Thyroid gland (tissue), 4 donors: Measurements from ENCODE around the gene ADAT3. TPM values are rescaled to one million over a fixed set of nuclear protein-coding genes. Genes with fewer than 3 reads are reported as not detected.

ENCODE experiments used
- DNase-seq, 2 donors: peaks; one replicate each; pipeline ENCODE4 v3.0.0-alpha.2; 2019
- H3K27ac ChIP-seq, 3 donors: fragments of 200-600 bp; sonication (generic); 1 replicate in 2 of 3; 2 replicates in 1 of 3; pipeline ENCODE4 v1.5.1; 2016 to 2019; ENCODE audit warnings: mild to moderate bottlenecking in 1 of 3, moderate library complexity in 1 of 3
- H3K27me3 ChIP-seq: fragments of 200-600 bp; sonication (generic); one replicate; pipeline ENCODE4 v1.5.1; 2019
- H3K36me3 ChIP-seq, 2 donors: fragments of 200-600 bp; sonication (generic); one replicate each; pipeline ENCODE4 v1.5.1; 2016 to 2019
- H3K4me1 ChIP-seq, 2 donors: fragments of 200-600 bp; sonication (generic); one replicate each; pipeline ENCODE4 v1.5.1; 2017 to 2019
- H3K4me3 ChIP-seq, 3 donors: fragments of 200-600 bp; sonication (generic); replicated peaks in 1 of 3; 1 replicate in 2 of 3; 2 replicates in 1 of 3; pipeline ENCODE4 v1.5.1; 2016; ENCODE audit warnings: mild to moderate bottlenecking in 1 of 3
- H3K9me3 ChIP-seq: fragments of 200-600 bp; sonication (generic); one replicate; pipeline ENCODE4 v1.5.1; 2017
- POLR2A ChIP-seq, 2 donors: fragments of 450-650 bp; IDR thresholded peaks; one replicate each; pipeline ENCODE4 v1.6.1; 2017; ENCODE audit warnings: antibody characterized with exemption in 2 of 2, mild to moderate bottlenecking in 2 of 2, moderate library complexity in 1 of 2
- WGBS, 2 donors: methylation state at CpG; one replicate each; pipeline ENCODE4 v1.1.5; 2017; 5-methylcytosine and 5-hydroxymethylcytosine counted together
- intact Hi-C: fragments of 100-400 bp; cut with DNase I; formaldehyde crosslinking; loops from one replicate; pipeline ENCODE4 v1.15.1; 2023
- total RNA-seq, 4 donors: library from RNA; depleted of rRNA; stranded (reverse); fragments of >200 nt; gene quantifications; one replicate each; pipeline ENCODE4 v1.2.3, GENCODE V29; 2016
- TF ChIP-seq, protein P1 (sequence below), 6 experiments: fragments of 200-600 bp in 3 of 6; fragments of 450-650 bp in 3 of 6; sonication (generic) in 3 of 6; IDR thresholded peaks; one replicate each; pipeline ENCODE4 v1.5.1; 2016 to 2019; ENCODE audit warnings: antibody characterized with exemption in 6 of 6, mild to moderate bottlenecking in 2 of 6, inconsistent platforms in 1 of 6, moderate library complexity in 1 of 6

The ADAT3 gene
- total RNA-seq, 4 donors from 2014 or later: 4.0 to 14.6 (median 8.3) TPM

DNA sequence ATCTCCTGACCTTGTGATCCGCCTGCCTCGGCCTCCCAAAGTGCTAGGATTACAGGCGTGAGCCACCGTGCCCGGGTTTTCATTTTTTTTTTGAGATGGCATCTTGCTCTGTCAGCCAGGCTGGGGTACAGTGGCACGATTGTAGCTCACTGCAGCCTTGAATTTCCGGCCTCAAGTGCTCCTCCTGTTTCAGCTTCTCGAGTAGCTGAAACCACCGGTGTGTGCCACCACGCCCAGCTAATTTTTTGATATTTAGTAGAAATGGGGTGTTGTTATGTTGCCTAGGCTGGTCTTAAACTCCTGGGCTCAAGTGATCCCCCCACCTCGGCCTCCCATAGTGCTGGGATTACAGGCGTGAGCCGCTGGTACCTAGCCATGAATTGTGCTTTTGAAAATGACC lies 5.9 kb downstream of the ADAT3 start:
- intact Hi-C loops: no loop called here
- H3K27ac ChIP-seq: no peak overlapping the region
- DNase-seq: no peak
- peaks cover 9 to 37% of the 10 kb centered on the region in 2 donors for H3K4me1 ChIP-seq
- TF ChIP-seq, protein P1, sequence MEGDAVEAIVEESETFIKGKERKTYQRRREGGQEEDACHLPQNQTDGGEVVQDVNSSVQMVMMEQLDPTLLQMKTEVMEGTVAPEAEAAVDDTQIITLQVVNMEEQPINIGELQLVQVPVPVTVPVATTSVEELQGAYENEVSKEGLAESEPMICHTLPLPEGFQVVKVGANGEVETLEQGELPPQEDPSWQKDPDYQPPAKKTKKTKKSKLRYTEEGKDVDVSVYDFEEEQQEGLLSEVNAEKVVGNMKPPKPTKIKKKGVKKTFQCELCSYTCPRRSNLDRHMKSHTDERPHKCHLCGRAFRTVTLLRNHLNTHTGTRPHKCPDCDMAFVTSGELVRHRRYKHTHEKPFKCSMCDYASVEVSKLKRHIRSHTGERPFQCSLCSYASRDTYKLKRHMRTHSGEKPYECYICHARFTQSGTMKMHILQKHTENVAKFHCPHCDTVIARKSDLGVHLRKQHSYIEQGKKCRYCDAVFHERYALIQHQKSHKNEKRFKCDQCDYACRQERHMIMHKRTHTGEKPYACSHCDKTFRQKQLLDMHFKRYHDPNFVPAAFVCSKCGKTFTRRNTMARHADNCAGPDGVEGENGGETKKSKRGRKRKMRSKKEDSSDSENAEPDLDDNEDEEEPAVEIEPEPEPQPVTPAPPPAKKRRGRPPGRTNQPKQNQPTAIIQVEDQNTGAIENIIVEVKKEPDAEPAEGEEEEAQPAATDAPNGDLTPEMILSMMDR (IDR thresholded peaks at IDR 0.05): no peak
- no peak for TF ChIP-seq POLR2A (IDR thresholded peaks at IDR 0.05)
- 83 to 88% methylated on average over 13 of the region's 13 CpGs for WGBS, 2 donors
- H3K36me3 ChIP-seq: peaks cover 12 to 15% of the 10 kb centered on the region in 2 donors
- H3K4me3 ChIP-seq: no peak overlapping the region
- no peaks in the 10 kb centered on the region for H3K27me3 ChIP-seq
- H3K9me3 ChIP-seq: no peaks in the 10 kb centered on the region

DNA sequence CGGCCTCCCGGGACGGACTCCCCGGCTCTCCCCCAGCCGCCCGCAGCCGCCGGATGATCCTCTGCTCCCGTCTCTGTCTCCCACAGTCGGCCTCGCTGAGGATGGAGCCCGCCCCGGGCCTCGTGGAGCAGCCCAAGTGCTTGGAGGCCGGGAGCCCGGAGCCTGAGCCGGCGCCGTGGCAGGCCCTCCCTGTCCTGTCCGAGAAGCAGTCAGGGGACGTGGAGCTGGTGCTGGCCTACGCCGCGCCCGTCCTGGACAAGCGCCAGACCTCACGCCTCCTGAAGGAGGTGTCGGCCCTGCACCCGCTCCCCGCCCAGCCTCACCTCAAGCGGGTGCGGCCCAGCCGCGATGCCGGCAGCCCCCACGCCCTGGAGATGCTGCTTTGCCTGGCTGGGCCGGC lies 6.8 kb downstream of the ADAT3 start:
- WGBS, 2 donors: 93 to 96% methylated on average over 3 to 32 of the region's 37 CpGs
- Histone ChIP-seq H3K27me3 (no peaks in the 10 kb centered on the region), H3K9me3 (no peaks in the 10 kb centered on the region), H3K4me1 (peaks cover 7 to 34% of the 10 kb centered on the region in 2 donors), H3K4me3 (no peak overlapping the region), H3K27ac (no peak overlapping the region), H3K36me3 (peaks cover 12 to 15% of the 10 kb centered on the region in 2 donors)
- intact Hi-C loops: no loop called here
- no peak for DNase-seq
- TF ChIP-seq POLR2A (IDR thresholded peaks at IDR 0.05): no peak
- TF ChIP-seq, protein P1 (IDR thresholded peaks at IDR 0.05): no peak

DNA sequence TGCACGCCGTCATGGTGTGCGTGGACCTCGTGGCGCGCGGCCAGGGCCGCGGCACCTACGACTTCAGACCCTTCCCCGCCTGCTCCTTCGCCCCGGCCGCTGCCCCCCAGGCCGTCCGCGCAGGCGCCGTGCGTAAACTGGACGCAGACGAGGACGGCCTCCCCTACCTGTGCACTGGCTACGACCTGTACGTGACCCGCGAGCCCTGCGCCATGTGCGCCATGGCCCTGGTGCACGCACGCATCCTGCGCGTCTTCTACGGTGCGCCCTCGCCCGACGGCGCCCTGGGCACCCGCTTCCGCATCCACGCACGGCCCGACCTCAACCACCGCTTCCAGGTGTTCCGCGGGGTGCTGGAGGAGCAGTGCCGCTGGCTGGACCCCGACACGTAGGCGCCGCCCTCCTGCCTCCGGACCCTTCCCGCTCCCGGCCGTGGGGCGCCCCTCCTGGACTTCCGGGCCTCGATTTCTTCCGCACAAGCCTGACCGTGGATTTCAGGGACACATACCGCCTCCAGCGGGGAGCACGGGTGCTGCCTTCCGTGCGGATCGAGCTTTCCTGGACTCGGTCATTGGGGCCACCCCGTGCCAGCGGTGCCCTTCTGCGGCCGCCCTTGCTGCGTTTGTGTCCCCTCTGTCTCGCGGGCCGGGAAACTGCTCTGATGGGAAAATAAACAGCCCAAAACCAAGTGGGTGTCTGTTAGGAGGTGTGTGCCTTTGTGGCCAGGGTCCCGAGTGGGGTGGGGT lies 7.7 kb downstream of the ADAT3 start:
- Histone ChIP-seq H3K4me1 (peaks cover 7 to 29% of the 10 kb centered on the region in 2 donors), H3K27me3 (no peaks in the 10 kb centered on the region), H3K4me3 (no peak overlapping the region), H3K27ac (no peak overlapping the region), H3K36me3 (peaks cover 16% of the 10 kb centered on the region in 2 donors), H3K9me3 (no peaks in the 10 kb centered on the region)
- DNase-seq: no peak
- intact Hi-C loops: no loop called here
- WGBS, 2 donors: 98% methylated on average over 66 to 72 of the region's 77 CpGs
- TF ChIP-seq, protein P1 (IDR thresholded peaks at IDR 0.05): no peak
- no peak for TF ChIP-seq POLR2A (IDR thresholded peaks at IDR 0.05)

DNA sequence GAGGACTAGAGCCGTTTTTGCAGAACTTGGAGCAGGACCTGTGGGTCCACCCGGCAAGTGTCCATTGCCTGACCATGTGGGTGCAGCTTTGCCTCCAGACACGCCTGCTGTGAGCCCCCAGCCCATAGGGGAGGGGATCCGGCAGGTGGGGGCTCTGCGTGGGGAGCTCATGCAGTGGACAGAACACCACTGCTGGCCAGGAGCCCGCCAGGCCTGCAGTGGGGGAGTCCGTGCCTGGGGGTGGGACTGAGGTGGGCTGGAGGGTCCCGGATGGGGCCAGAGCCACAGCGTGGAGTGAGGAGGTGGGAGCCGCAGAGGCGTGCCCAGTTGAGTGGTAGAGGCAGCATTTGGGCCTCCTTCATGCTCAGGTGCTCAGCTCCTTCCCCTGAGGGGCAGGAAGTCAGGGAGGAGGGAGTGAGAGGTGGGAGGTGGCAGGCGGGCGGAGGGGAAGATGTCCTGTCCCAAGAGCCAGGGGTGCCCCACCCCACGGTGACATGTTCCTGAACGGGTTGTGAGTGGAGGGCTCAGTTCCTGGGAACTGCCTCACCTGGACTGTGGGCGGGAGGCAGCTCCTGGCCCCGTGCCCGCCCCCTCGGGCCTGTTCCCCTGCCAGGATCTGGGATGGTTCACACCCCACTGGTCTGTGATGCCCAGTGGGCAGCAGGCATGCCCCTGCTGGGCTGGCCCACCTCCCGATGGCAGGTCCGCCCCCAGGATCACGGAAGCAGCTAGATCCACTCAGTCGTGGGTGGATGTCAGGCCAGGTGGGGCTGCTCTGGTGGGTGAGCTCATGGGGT lies 8.8 kb downstream of the ADAT3 start:
- intact Hi-C loops: no loop called here
- no peak for TF ChIP-seq POLR2A (IDR thresholded peaks at IDR 0.05)
- TF ChIP-seq, protein P1 (IDR thresholded peaks at IDR 0.05): no peak
- peaks cover 7 to 26% of the 10 kb centered on the region in 2 donors for H3K4me1 ChIP-seq
- H3K27me3 ChIP-seq: no peaks in the 10 kb centered on the region
- H3K9me3 ChIP-seq: no peaks in the 10 kb centered on the region
- peak; percentile 91 to 94 for DNase-seq
- peak overlapping the region in 2 of 3 donors; percentile 39 to 57 for H3K27ac ChIP-seq
- 55 to 56% methylated on average over 14 to 15 of the region's 23 CpGs for WGBS, 2 donors
- H3K36me3 ChIP-seq: peaks cover 25 to 26% of the 10 kb centered on the region in 2 donors
- no peak overlapping the region for H3K4me3 ChIP-seq
